HG02938 (cell line): Measurements from ENCODE around the gene WDR31.
"Not testable (repeated sequence)": the region's sequence is repeated elsewhere in the genome, so short reads cannot be mapped to it uniquely, and the experiment has no call there.

ENCODE experiments used
- ATAC-seq: cut with Tn5 transposase; IDR thresholded peaks from one replicate; pipeline ENCODE4 v1.9.1; 2021; ENCODE audit warnings: mild to moderate bottlenecking, moderate library complexity; ENCODE audit not compliant: unreplicated experiment

Gene WDR31

GRCh38 chr9:113340011-113340699 lies at the start of gene WDR31:
WDR31 (minus strand) TSS chr9:113340275; CDS start chr9:113332022, 8,253 bp downstream.
- ATAC-seq: peak; percentile 92

GRCh38 chr9:113389451-113389850 lies 49.4 kb upstream of the WDR31 start:
- ATAC-seq: no peak

- ATAC-seq: no peak
These were observed 48.8 kb upstream of the WDR31 start for GRCh38 chr9:113388833-113389232.

GRCh38 chr9:113387560-113388230 lies 47.6 kb upstream of the WDR31 start:
- ATAC-seq: no peak

GRCh38 chr9:113386571-113387393 lies 46.7 kb upstream of the WDR31 start:
- no peak for ATAC-seq

GRCh38 chr9:113381909-113382411 lies 41.9 kb upstream of the WDR31 start:
- no peak for ATAC-seq

- not testable (repeated sequence) for ATAC-seq
These were observed 41.4 kb upstream of the WDR31 start for GRCh38 chr9:113381441-113381840.

GRCh38 chr9:113380869-113381378 lies 40.8 kb upstream of the WDR31 start:
- no peak for ATAC-seq

- ATAC-seq: not testable (repeated sequence)
These were observed 39.7 kb upstream of the WDR31 start for GRCh38 chr9:113379829-113380210.

GRCh38 chr9:113379094-113379828 lies 39.2 kb upstream of the WDR31 start:
- ATAC-seq: not testable (repeated sequence)

- peak; percentile 77 for ATAC-seq
These were observed 36.8 kb upstream of the WDR31 start, which contains the start of gene HDHD3 for GRCh38 chr9:113376634-113377567. HDHD3 (minus strand) TSS chr9:113376986; CDS start chr9:113374354, 2,632 bp downstream.

GRCh38 chr9:113375057-113376023 lies 35.3 kb upstream of the WDR31 start:
- no peak for ATAC-seq

- ATAC-seq: no peak
These were observed 33.8 kb upstream of the WDR31 start for GRCh38 chr9:113373676-113374392.

GRCh38 chr9:113373256-113373655 lies 33.2 kb upstream of the WDR31 start:
- no peak for ATAC-seq

- no peak for ATAC-seq
These were observed 32.0 kb upstream of the WDR31 start for GRCh38 chr9:113372059-113372458.

- no peak for ATAC-seq
These were observed 30.8 kb upstream of the WDR31 start for GRCh38 chr9:113370806-113371325.

- no peak for ATAC-seq
These were observed 29.7 kb upstream of the WDR31 start for GRCh38 chr9:113369855-113370140.
